H1 (cell line): Measurements from ENCODE around the gene MAML3. TPM values are rescaled to one million over a fixed set of nuclear protein-coding genes. Genes with fewer than 3 reads are reported as not detected.

ENCODE experiments used
- BACH1 ChIP-seq: IDR thresholded peaks from 2 replicates; pipeline ENCODE4 v1.6.1; 2012; ENCODE audit warnings: low read length, improper control_type of control experiment
- BRCA1 ChIP-seq: IDR thresholded peaks from 2 replicates; pipeline ENCODE4 v1.6.1; 2012; ENCODE audit warnings: low read depth, low read length, improper control_type of control experiment
- CEBPB ChIP-seq: IDR thresholded peaks from 2 replicates; pipeline ENCODE4 v1.6.1; 2012; ENCODE audit warnings: low read depth, low read length
- CHD1 ChIP-seq: IDR thresholded peaks from 2 replicates; pipeline ENCODE4 v1.6.1; 2012; ENCODE audit warnings: low read depth, low read length, improper control_type of control experiment
- CHD2 ChIP-seq: IDR thresholded peaks from 2 replicates; pipeline ENCODE4 v1.6.1; 2012; ENCODE audit warnings: low read length, improper control_type of control experiment
- KDM5A ChIP-seq: fragments of 200-600 bp; IDR thresholded peaks from 2 replicates; pipeline ENCODE4 v1.7.1; 2012; ENCODE audit warnings: mild to moderate bottlenecking, low read length, inconsistent platforms, mixed read lengths
- MAFK ChIP-seq: IDR thresholded peaks from 2 replicates; pipeline ENCODE4 v1.6.1; 2012; ENCODE audit warnings: low read depth, mild to moderate bottlenecking, improper control_type of control experiment, low read length
- TAF1 ChIP-seq: IDR thresholded peaks from 2 replicates; pipeline ENCODE4 v1.6.1; 2011; ENCODE audit warnings: mild to moderate bottlenecking, low read depth, low read length
- TBP ChIP-seq: IDR thresholded peaks from 2 replicates; pipeline ENCODE4 v1.6.1; 2011; ENCODE audit warnings: low read depth, low read length, improper control_type of control experiment
- polyA plus RNA-seq, 7 experiments: library from polyadenylated mRNA; depleted of rRNA in 3 of 7; stranded (reverse) in 5 of 7; unstranded in 2 of 7; fragments of >200 nt in 5 of 7; fragments of 200-250 nt in 2 of 7; gene quantifications; 1 replicate in 5 of 7; 2 replicates in 1 of 7; 4 replicates in 1 of 7; pipeline versions ENCODE4 v1.2.1 to v1.2.3, GENCODE V29; 2011 to 2013; ENCODE audit warnings: missing spikeins in 2 of 7, mixed read lengths in 2 of 7
- total RNA-seq: library from RNA; stranded (reverse); fragmentation: NEBNext Ultra II Directional; extraction: Animal tissue kit (Norgen Biotek cat#: 25700); gene quantifications from 2 replicates; pipeline ENCODE4 v1.2.1, GENCODE V29; 2021
- TF ChIP-seq, protein P1 (sequence below): fragments of 300-600 bp; sonication (generic); IDR thresholded peaks from 2 replicates; pipeline ENCODE4 v1.7.1; 2012; ENCODE audit warnings: low read length, moderate library complexity, mild to moderate bottlenecking, inconsistent platforms; ENCODE audit not compliant: insufficient replicate concordance
- TF ChIP-seq, protein P2 (sequence below): IDR thresholded peaks from 2 replicates; pipeline ENCODE4 v1.6.1; 2012; ENCODE audit warnings: inconsistent platforms

The MAML3 gene
- total and polyA plus RNA-seq, 2 of the 8 experiments (the other 6 are each of a cell fraction or from before 2014, with no cell fraction given) = 2.1 to 5.7 TPM

DNA sequence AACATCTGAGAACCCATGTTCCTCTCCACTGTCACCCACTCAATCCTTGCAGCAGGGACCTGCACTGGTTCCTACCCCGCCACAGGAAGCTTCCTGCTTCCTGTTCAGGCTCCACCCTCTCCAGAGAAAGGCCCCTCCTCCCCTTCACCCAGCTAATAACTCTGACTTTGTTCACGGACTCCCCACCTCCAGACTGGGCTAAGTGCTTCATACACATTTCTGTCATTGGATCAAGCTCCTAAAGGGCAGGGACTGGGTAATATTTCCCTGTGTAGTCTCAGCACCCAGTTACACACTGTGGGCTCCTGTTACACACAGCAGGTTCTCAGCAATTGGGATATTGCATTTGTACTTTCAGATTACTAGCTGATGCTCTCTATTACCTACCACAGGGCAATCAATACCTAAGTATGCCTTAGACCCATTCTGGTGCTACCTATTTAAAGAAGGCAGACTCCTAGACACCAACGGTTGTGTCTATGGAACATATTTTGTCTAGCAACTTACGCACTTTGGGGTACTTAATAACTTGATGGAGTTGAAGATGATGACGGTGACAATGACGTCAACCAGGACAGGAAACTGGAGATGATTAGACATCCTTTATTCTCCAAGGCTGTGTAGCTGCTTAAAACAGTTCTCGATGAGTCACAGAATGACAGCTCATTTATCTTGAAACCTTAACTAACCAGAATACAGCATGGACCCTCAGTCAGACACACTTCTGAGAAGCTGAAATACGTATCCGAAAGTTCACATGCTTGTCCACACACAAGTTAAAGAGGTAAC lies 58.1 kb downstream of the MAML3 start (continued):
- TF ChIP-seq, protein P1, sequence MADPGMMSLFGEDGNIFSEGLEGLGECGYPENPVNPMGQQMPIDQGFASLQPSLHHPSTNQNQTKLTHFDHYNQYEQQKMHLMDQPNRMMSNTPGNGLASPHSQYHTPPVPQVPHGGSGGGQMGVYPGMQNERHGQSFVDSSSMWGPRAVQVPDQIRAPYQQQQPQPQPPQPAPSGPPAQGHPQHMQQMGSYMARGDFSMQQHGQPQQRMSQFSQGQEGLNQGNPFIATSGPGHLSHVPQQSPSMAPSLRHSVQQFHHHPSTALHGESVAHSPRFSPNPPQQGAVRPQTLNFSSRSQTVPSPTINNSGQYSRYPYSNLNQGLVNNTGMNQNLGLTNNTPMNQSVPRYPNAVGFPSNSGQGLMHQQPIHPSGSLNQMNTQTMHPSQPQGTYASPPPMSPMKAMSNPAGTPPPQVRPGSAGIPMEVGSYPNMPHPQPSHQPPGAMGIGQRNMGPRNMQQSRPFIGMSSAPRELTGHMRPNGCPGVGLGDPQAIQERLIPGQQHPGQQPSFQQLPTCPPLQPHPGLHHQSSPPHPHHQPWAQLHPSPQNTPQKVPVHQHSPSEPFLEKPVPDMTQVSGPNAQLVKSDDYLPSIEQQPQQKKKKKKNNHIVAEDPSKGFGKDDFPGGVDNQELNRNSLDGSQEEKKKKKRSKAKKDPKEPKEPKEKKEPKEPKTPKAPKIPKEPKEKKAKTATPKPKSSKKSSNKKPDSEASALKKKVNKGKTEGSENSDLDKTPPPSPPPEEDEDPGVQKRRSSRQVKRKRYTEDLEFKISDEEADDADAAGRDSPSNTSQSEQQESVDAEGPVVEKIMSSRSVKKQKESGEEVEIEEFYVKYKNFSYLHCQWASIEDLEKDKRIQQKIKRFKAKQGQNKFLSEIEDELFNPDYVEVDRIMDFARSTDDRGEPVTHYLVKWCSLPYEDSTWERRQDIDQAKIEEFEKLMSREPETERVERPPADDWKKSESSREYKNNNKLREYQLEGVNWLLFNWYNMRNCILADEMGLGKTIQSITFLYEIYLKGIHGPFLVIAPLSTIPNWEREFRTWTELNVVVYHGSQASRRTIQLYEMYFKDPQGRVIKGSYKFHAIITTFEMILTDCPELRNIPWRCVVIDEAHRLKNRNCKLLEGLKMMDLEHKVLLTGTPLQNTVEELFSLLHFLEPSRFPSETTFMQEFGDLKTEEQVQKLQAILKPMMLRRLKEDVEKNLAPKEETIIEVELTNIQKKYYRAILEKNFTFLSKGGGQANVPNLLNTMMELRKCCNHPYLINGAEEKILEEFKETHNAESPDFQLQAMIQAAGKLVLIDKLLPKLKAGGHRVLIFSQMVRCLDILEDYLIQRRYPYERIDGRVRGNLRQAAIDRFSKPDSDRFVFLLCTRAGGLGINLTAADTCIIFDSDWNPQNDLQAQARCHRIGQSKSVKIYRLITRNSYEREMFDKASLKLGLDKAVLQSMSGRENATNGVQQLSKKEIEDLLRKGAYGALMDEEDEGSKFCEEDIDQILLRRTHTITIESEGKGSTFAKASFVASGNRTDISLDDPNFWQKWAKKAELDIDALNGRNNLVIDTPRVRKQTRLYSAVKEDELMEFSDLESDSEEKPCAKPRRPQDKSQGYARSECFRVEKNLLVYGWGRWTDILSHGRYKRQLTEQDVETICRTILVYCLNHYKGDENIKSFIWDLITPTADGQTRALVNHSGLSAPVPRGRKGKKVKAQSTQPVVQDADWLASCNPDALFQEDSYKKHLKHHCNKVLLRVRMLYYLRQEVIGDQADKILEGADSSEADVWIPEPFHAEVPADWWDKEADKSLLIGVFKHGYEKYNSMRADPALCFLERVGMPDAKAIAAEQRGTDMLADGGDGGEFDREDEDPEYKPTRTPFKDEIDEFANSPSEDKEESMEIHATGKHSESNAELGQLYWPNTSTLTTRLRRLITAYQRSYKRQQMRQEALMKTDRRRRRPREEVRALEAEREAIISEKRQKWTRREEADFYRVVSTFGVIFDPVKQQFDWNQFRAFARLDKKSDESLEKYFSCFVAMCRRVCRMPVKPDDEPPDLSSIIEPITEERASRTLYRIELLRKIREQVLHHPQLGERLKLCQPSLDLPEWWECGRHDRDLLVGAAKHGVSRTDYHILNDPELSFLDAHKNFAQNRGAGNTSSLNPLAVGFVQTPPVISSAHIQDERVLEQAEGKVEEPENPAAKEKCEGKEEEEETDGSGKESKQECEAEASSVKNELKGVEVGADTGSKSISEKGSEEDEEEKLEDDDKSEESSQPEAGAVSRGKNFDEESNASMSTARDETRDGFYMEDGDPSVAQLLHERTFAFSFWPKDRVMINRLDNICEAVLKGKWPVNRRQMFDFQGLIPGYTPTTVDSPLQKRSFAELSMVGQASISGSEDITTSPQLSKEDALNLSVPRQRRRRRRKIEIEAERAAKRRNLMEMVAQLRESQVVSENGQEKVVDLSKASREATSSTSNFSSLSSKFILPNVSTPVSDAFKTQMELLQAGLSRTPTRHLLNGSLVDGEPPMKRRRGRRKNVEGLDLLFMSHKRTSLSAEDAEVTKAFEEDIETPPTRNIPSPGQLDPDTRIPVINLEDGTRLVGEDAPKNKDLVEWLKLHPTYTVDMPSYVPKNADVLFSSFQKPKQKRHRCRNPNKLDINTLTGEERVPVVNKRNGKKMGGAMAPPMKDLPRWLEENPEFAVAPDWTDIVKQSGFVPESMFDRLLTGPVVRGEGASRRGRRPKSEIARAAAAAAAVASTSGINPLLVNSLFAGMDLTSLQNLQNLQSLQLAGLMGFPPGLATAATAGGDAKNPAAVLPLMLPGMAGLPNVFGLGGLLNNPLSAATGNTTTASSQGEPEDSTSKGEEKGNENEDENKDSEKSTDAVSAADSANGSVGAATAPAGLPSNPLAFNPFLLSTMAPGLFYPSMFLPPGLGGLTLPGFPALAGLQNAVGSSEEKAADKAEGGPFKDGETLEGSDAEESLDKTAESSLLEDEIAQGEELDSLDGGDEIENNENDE = no peak
- no peak for TF ChIP-seq CHD1
- TF ChIP-seq TBP = no peak
- no peak for TF ChIP-seq TAF1
- no peak for TF ChIP-seq KDM5A
- TF ChIP-seq, protein P2, sequence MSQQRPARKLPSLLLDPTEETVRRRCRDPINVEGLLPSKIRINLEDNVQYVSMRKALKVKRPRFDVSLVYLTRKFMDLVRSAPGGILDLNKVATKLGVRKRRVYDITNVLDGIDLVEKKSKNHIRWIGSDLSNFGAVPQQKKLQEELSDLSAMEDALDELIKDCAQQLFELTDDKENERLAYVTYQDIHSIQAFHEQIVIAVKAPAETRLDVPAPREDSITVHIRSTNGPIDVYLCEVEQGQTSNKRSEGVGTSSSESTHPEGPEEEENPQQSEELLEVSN = no peak
- no peak for TF ChIP-seq BACH1
- TF ChIP-seq MAFK = no peak
- TF ChIP-seq CHD2 = no peak
- no peak for TF ChIP-seq BRCA1
- TF ChIP-seq CEBPB = no peak
